GM18951 (cell line): ENCODE data around the gene KLF1.
"Not testable (repeated sequence)": the region's sequence is repeated elsewhere in the genome, so short reads cannot be mapped to it uniquely, and the experiment has no call there.

Source experiments
- POLR2A ChIP-seq: IDR thresholded peaks from 4 replicates; pipeline ENCODE4 v1.6.1; 2011; ENCODE audit warnings: mild to moderate bottlenecking; ENCODE audit not compliant: insufficient read length, insufficient read depth; ENCODE audit errors: extremely low read depth
- in situ Hi-C: fragments of 300-500 bp; cut with MboI; formaldehyde crosslinking; loops from one replicate; pipeline ENCODE4 v1.12.0; 2022; ENCODE audit warnings: low sequenced_read_pairs, mixed read lengths, inconsistent platforms; ENCODE audit not compliant: unreplicated experiment

Gene KLF1

DNA sequence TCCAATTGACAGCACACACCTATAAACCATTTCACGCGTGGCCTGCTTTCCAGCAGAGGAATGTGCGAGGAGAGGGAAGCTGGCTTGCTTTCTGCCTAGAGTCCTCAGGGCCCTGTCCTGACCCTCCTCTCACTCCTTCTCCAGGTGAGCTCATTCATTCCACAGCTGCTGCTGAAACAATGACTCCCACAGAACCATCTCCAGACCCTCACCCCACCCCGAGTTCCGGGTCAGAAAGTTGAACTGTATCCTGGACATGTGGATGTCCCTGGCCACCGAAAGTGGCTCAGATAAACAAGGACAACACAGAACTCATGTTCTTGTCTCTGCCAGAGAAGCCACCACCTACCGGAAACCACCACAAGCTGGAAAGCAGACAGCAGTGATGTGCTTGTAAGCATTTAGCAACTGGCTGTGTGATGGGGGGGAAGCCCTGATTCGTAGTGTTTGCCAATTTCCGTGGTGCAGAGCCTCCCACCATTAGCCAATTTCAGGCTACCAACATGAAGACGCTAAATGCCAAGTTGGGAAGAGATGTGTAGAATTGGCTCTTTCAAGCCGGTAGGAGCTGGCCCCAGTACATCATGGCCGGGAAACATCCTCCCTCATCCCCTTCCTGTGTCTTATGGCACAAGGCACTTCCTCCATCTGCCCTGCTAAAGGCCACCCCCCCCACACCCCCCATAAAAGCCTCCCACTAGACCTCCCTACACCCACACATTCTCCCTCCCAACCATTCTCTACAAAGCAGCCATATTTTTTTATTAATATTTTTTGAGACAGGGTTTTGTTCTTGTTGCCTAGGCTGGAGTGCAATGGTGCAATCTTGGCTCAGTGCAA is 27.1 kb upstream of the KLF1 start:
- in situ Hi-C loops, result no loop called here
- TF ChIP-seq POLR2A, result no peak

GRCh38 chr19:12913011-12913561 is 26.1 kb upstream of the KLF1 start:
- in situ Hi-C loops, result no loop called here
- TF ChIP-seq POLR2A, result no peak

DNA sequence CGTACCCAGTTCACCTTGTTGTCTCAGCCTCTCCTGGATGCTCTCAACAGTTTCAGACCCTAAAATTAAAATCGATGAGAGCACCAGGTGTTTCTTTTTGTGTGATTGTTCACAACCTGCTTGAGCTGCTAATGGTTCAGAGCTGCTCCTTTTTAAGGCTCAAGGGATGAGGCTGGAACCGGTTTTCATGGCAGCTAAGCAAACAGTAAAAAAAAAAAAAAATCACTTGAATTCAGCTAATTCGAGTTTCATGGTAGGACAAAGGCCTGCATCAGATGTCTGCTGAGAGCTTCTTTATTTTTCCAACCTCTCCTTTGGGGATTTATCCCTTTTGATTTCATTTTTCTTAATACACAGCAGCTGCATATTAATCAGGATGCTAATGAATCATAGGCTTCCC is 25.6 kb upstream of the KLF1 start:
- no peak for TF ChIP-seq POLR2A
- in situ Hi-C loops, result no loop called here

DNA sequence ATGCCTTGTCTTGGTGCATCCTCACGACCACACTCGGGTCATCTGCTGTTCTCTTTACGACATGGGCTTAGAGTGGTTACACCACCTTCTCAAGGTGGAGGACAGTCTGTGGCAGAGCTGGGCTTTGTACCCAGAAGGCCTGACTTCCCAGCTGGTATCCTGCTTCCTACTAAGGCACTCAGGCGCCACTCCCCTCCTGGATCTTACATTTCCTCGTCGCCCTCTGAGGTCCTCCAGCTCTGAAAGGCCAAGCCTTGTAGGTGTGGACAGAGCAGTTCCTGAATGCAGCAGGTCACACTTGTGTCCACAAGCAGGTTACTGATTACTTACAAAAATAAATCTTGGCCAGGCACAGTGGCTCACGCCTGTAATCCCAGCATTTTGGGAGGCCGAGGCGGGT is 20.2 kb upstream of the KLF1 start:
- TF ChIP-seq POLR2A, result no peak
- in situ Hi-C loops, result no loop called here

DNA sequence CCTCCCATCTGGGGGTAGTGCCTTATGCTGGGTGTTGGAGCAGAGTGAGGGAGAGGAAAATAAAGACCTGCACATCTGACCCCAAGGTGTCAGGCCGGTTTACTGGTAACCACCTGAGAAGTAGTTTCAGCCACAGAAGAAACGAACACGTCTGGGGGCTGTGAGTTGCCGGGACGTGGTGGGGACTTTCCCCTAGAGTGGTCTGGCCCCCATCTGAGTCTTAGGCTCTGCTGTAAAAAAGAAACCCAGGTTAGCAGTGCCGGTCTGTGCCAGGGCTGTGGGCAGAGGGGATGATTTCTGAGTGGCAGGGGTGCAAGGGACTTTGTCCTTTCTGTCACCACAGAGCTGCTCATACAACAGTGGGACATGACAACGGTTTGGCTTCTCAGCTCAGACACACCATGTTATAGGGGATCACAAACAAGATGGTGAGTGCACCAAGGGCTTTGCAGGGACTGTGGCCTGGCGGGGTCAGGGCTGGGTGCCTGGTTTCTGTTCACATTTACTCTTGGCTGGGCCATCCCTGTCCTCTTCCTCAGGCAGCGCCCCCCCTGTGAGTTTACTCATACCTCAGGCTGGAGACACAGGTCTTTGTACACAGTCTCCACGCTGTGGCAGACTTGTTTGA is 13.0 kb upstream of the KLF1 start:
- in situ Hi-C loops, result no loop called here
- TF ChIP-seq POLR2A, result peak; percentile 22

DNA sequence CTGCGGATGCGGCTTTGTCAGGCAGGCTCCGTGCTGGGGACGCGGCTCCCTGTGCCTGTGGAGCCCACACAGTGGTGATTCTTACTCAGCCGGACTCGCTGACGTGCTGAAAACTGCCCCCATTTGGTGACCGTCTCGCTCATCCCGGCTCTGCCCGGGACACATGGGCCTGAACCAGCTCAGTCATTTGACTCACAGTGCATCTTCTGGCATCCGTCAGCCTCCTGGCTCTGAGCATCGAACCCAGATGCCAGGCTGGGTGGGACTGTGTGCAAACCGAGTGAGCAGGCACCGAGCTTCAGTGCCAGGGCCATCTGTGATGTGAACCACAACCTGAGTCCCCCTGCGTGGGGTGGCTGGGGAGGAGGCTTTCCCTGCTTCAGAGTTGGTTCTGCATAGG is 9.5 kb upstream of the KLF1 start:
- TF ChIP-seq POLR2A, result no peak
- in situ Hi-C loops, result no loop called here

- in situ Hi-C loops, result no loop called here
- TF ChIP-seq POLR2A, result no peak
Observed at GRCh38 chr19:12893582-12893981, 6.6 kb upstream of the KLF1 start.

- in situ Hi-C loops, result no loop called here
- TF ChIP-seq POLR2A, result no peak
Observed at GRCh38 chr19:12891553-12892021, 4.6 kb upstream of the KLF1 start.

DNA sequence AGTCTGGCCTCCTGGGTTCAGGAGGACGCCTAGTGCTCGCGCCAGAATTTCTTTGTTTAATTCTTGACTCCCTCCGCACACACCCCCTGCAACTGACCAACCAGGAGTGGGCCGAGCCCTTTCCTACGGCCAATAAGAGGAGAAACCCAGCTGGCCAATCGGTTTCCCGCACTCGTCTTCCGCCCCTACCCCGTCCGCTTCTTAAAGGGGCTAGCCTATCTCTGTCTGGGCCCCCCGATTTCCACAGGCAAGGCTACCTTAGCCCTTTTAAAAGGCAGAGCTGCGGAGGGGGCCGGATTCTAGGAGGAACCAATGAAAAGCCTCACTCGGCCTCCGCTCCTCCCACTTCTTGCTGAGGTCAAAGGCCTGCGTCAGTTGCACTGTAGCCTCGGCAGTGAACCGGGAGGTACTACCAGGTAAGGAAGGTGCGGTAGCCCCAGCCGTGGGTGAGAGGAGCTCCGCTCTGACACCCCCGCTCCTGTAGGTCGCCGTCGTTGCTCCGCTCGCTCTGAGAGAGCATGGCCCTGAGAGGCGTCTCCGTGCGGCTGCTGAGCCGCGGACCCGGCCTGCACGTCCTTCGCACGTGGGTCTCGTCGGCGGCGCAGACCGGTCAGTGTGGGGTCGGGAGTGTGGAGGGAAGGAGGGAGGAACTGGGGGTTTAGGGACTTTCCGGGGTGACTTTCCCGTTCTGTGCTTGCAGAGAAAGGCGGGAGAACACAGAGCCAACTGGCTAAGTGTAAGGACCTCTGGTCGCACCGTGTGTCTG is 4.0 kb upstream of the KLF1 start, which contains the start of gene GCDH:
TSS of gene GCDH (plus strand) at position 374 of the 766 bp plus-strand sequence. CDS start at position 519, 145 bp downstream.
- in situ Hi-C loops, result no loop called here
- peak; percentile 82 for TF ChIP-seq POLR2A

GRCh38 chr19:12890299-12890786 is 3.3 kb upstream of the KLF1 start:
- in situ Hi-C loops, result not testable (repeated sequence)

DNA sequence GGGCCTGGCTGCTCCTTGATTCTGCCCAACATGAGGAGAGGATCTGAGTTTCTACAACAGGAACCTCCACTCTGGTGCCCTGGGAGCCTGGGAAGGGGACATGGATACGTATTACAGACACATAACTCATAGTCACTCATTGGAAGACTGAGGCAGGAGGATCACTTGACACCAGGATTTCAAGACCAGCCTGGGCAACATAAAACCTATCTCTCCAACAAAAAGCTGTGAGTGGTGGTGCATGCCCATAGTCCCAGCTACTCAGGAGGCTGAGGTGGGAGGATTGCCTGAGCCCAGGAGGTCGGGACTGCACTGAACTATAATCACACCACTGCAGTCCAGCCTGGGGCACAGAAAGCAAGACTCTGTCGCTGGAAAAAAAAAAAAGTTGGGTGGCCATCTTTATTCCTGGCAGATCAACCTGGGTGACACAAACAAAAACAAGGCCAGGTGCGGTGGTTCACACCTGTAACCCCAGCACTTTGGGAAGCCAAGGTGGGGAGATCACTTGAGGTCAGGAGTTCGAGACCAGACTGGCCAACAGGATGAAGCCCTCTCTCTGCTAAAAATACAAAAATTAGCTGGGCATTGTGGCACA is 1.1 kb upstream of the KLF1 start:
- in situ Hi-C loops, result no loop called here
- TF ChIP-seq POLR2A, result no peak

GRCh38 chr19:12886651-12886968 is 391 bp downstream of the KLF1 start:
- in situ Hi-C loops, result no loop called here
- TF ChIP-seq POLR2A, result no peak
